Measurements from ENCODE around the gene ABHD14A.

- no peak for TF ChIP-seq CTCF (IDR thresholded peaks at IDR 0.05; ENCODE audit: low read depth, low read length)
- TF ChIP-seq EZH2phosphoT487 (IDR thresholded peaks at IDR 0.05; ENCODE audit: low read depth) = no peak
These were observed 4.1 kb upstream of the ABHD14A start for GRCh38 chr3:51970606-51971300.

Measured in OCI-LY3 (cell line).